Ovary (tissue), 9 donors: ENCODE data around the gene PRSS1. TPM values are rescaled to one million over a fixed set of nuclear protein-coding genes. Genes with fewer than 3 reads are reported as not detected.

Source experiments
- DNase-seq, 5 donors: peaks; one replicate each; pipeline ENCODE4 v3.0.0-alpha.2; 2019 to 2020
- H3K27ac ChIP-seq, 2 donors: fragments of 200-600 bp; one replicate each; pipeline versions ENCODE4 v1.5.1 to v1.8.0; 2019 to 2022
- H3K27me3 ChIP-seq: fragments of 200-600 bp; one replicate; pipeline ENCODE4 v1.8.0; 2022
- H3K36me3 ChIP-seq: fragments of 200-600 bp; sonication (generic); one replicate; pipeline ENCODE4 v1.5.1; 2019
- H3K4me1 ChIP-seq: one replicate; pipeline ENCODE4 v1.8.1; 2013; ENCODE audit warnings: mild to moderate bottlenecking, moderate library complexity; ENCODE audit not compliant: insufficient read depth
- H3K4me3 ChIP-seq: fragments of 200-600 bp; sonication (generic); one replicate; pipeline ENCODE4 v1.5.1; 2017
- H3K9me3 ChIP-seq, 2 donors: fragments of 200-600 bp in 1 of 2; sonication (generic) in 1 of 2; one replicate each; pipeline versions ENCODE4 v1.5.1 to v1.8.1; 2013 to 2019; ENCODE audit warnings: mild to moderate bottlenecking in 1 of 2, moderate library complexity in 1 of 2
- CTCF ChIP-seq, 3 donors: fragments of 450-650 bp in 2 of 3; fragments of 200-600 bp in 1 of 3; IDR thresholded peaks; one replicate each; pipeline versions ENCODE4 v1.5.1 to v1.8.0; 2016 to 2022; ENCODE audit warnings: antibody characterized with exemption in 3 of 3, mild to moderate bottlenecking in 1 of 3
- EP300 ChIP-seq: sonication (generic); formaldehyde crosslinking; IDR thresholded peaks from one replicate; pipeline ENCODE4 v1.6.1; 2017; ENCODE audit warnings: antibody characterized with exemption
- POLR2A ChIP-seq: fragments of 450-650 bp; IDR thresholded peaks from one replicate; pipeline ENCODE4 v1.6.1; 2017; ENCODE audit warnings: antibody characterized with exemption, mild to moderate bottlenecking, moderate library complexity
- WGBS, 3 donors: extraction: QIAGEN DNeasy Blood & Tissue Kit in 1 of 3; methylation state at CpG; one replicate each; pipeline versions ENCODE4 v1.1.5 to v1.1.7; 2013 to 2017; 5-methylcytosine and 5-hydroxymethylcytosine counted together
- intact Hi-C, 4 donors: fragments of 100-400 bp; cut with DNase I; formaldehyde crosslinking; loops; one replicate each; pipeline versions ENCODE4 v1.11.0 to v1.15.1; 2022 to 2023
- polyA plus RNA-seq, 2 donors: library from polyadenylated mRNA; stranded (reverse); fragments of 200-250 nt in 1 of 2; fragments of 350-450 nt in 1 of 2; fragmentation: Illumina TruSeq in 1 of 2; extraction: RNeasy Lipid Tissue Mini Kit (QIAGEN cat#74804) in 1 of 2; gene quantifications; one replicate each; pipeline ENCODE4 v1.2.3, GENCODE V29; 2013 to 2014
- total RNA-seq, 7 donors: library from RNA; depleted of rRNA in 2 of 7; stranded (reverse); fragments of >200 nt in 2 of 7; fragmentation: NEBNext Ultra II Directional in 3 of 7; extraction: Animal tissue kit (Norgen Biotek cat#: 25700) in 3 of 7; gene quantifications; one replicate each; pipeline versions ENCODE4 v1.1.0 to v1.2.4, GENCODE V29; 2016 to 2023
- donor health status: DM: no; HTN: no; CAD: no; lungs with moderate emphysema.
- donor health status: DM: no; HTN: no; CAD: no.
- donor health status: Bipolar disorder and iron deficiency.
- donor health status: DM: yes; HTN: yes; CAD: no.
- donor health status: DM: no; HTN: no; CAD: no.
- donor health status: DM: yes; HTN: yes; CAD: no.

PRSS1 gene
- total and polyA plus RNA-seq, 9 donors = 0.15 to 35.0 (median 2.6) TPM; not detected in 4

- no peaks in the 10 kb centered on the region for H3K27me3 ChIP-seq
- H3K27ac ChIP-seq = no peak overlapping the region
- H3K9me3 ChIP-seq = no peaks in the 10 kb centered on the region
- WGBS, 3 donors = 86 to 89% (median 88%) methylated on average over 8 of the region's 8 CpGs
- DNase-seq = no peak
- no peaks in the 10 kb centered on the region for H3K4me1 ChIP-seq
- intact Hi-C loops = loop anchor here in 2 of 4 donors (10.0 kb wide), 2 partner anchors 120 to 150 kb away; no protein-coding TSS in a partner anchor
- TF ChIP-seq CTCF (IDR thresholded peaks at IDR 0.05) (no peak), POLR2A (no peak), EP300 (no peak)
- no peaks in the 10 kb centered on the region for H3K36me3 ChIP-seq
- no peak overlapping the region for H3K4me3 ChIP-seq
Observed at GRCh38 chr7:142784716-142785115, 35.4 kb downstream of the PRSS1 start.

GRCh38 chr7:142785841-142786250, 36.6 kb downstream of the PRSS1 start:
- H3K4me1 ChIP-seq = no peaks in the 10 kb centered on the region
- H3K27ac ChIP-seq = no peak overlapping the region
- H3K4me3 ChIP-seq = no peak overlapping the region
- H3K36me3 ChIP-seq = no peaks in the 10 kb centered on the region
- 76 to 85% (median 82%) methylated on average over 8 of the region's 8 CpGs for WGBS, 3 donors
- no peak for DNase-seq
- no peaks in the 10 kb centered on the region for H3K9me3 ChIP-seq
- intact Hi-C loops = loop anchor here in 2 of 4 donors (10.0 kb wide), 2 partner anchors 121 to 151 kb away; no protein-coding TSS in a partner anchor
- TF ChIP-seq EP300 = no peak
- no peak for TF ChIP-seq POLR2A
- TF ChIP-seq CTCF (IDR thresholded peaks at IDR 0.05) = no peak
- H3K27me3 ChIP-seq = no peaks in the 10 kb centered on the region

DNA sequence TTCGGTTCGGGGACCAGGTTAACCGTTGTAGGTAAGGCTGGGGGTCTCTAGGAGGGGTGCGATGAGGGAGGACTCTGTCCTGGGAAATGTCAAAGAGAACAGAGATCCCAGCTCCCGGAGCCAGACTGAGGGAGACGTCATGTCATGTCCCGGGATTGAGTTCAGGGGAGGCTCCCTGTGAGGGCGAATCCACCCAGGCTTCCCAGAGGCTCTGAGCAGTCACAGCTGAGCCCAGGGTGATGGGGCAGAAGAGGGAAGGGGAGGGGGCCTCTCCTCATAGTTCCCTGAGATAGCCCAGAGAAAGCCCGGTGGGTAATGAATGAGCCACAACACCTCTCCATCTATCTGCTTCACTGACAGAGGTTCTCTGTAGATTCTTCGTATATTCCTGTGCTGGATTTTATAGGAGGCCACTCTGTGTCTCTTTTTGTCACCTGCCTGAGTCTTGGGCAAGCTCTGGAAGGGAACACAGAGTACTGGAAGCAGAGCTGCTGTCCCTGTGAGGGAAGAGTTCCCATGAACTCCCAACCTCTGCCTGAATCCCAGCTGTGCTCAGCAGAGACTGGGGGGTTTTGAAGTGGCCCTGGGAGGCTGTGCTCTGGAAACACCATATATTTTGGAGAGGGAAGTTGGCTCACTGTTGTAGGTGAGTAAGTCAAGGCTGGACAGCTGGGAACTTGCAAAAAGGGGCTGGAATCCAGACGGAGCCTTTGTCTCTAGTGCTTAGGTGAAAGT, 37.9 kb downstream of the PRSS1 start:
- no peaks in the 10 kb centered on the region for H3K36me3 ChIP-seq
- H3K9me3 ChIP-seq = no peaks in the 10 kb centered on the region
- intact Hi-C loops = loop anchor here in 2 of 4 donors (10.0 kb wide), 2 partner anchors 122 to 152 kb away; no protein-coding TSS in a partner anchor
- no peaks in the 10 kb centered on the region for H3K4me1 ChIP-seq
- DNase-seq = peak in 4 of 5 donors; percentile 40 to 65 (median 60)
- WGBS, 3 donors = 34 to 46% (median 35%) methylated on average over 11 of the region's 11 CpGs
- TF ChIP-seq CTCF (IDR thresholded peaks at IDR 0.05) = no peak
- TF ChIP-seq EP300 = no peak
- TF ChIP-seq POLR2A = no peak
- peak overlapping the region in 1 of 2 donors; percentile 34 for H3K27ac ChIP-seq
- H3K4me3 ChIP-seq = no peak overlapping the region
- no peaks in the 10 kb centered on the region for H3K27me3 ChIP-seq

DNA sequence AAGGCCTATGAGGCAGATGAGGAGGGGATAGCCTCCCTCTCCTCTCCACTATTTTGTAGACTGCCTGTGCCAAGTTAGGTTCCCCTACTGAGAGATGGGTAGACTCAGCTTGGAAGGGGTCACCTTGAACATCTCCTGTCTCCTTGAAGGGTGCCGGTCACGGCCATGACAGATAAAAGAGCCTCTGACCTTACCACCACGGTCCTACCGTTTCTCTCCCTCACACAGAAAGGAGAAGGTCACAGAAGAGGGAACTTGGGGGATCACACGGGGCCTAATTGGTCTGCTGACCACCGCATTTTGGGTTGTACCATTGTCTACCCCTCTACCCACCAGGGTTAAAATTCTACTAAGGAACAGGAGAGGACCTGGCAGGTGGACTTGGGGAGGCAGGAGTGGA, 38.5 kb downstream of the PRSS1 start:
- Histone ChIP-seq H3K27me3 (no peaks in the 10 kb centered on the region), H3K36me3 (no peaks in the 10 kb centered on the region), H3K27ac (no peak overlapping the region), H3K4me1 (no peaks in the 10 kb centered on the region), H3K4me3 (no peak overlapping the region), H3K9me3 (no peaks in the 10 kb centered on the region)
- intact Hi-C loops = loop anchor here in 2 of 4 donors (10.0 kb wide), 2 partner anchors 123 to 153 kb away; no protein-coding TSS in a partner anchor
- 42 to 47% (median 43%) methylated on average over 6 of the region's 6 CpGs for WGBS, 3 donors
- no peak for TF ChIP-seq EP300
- no peak for TF ChIP-seq CTCF (IDR thresholded peaks at IDR 0.05)
- TF ChIP-seq POLR2A = no peak
- DNase-seq = no peak
